C4-2B (cell line): ENCODE measurements around the gene WNT2B.

Experiments used
- H3K27ac ChIP-seq: fragments of 450-650 bp; 2 replicates; pipeline ENCODE4 v1.5.1; 2017
- CTCF ChIP-seq: fragments of 450-650 bp; conservative IDR thresholded peaks from 2 replicates; pipeline ENCODE4 v1.5.1; 2017; ENCODE audit warnings: mild to moderate bottlenecking
- ZFX ChIP-seq: fragments of 450-650 bp; IDR thresholded peaks from 2 replicates; pipeline ENCODE4 v1.6.1; 2017

The WNT2B gene

GRCh38 chr1:112513112-112513870 is 4.5 kb downstream of the WNT2B start:
- TF ChIP-seq CTCF: no peak
- no peak overlapping the region for H3K27ac ChIP-seq

- no peak overlapping the region for H3K27ac ChIP-seq
- no peak for TF ChIP-seq ZFX
- TF ChIP-seq CTCF: no peak
Measured at GRCh38 chr1:112514901-112515300, 6.1 kb downstream of the WNT2B start.

GRCh38 chr1:112515311-112516009 is 6.7 kb downstream of the WNT2B start:
- no peak for TF ChIP-seq ZFX
- TF ChIP-seq CTCF: no peak
- H3K27ac ChIP-seq: no peak overlapping the region

GRCh38 chr1:112516141-112516540 is 7.4 kb downstream of the WNT2B start:
- H3K27ac ChIP-seq: no peak overlapping the region
- TF ChIP-seq ZFX (no peak), CTCF (no peak)

- H3K27ac ChIP-seq: no peak overlapping the region
- no peak for TF ChIP-seq ZFX
- TF ChIP-seq CTCF: no peak
Measured at GRCh38 chr1:112517231-112517630, 8.5 kb downstream of the WNT2B start.

GRCh38 chr1:112517646-112518045 is 8.9 kb downstream of the WNT2B start:
- H3K27ac ChIP-seq: no peak overlapping the region
- TF ChIP-seq ZFX (no peak), CTCF (no peak)

GRCh38 chr1:112518186-112518585 is 9.4 kb downstream of the WNT2B start:
- H3K27ac ChIP-seq: no peak overlapping the region
- TF ChIP-seq ZFX (no peak), CTCF (no peak)
